UCSD-AML1 (cell line): ENCODE measurements around the gene CNOT11.
A peak's percentile ranks its signal among the peaks of the same experiment; 100 is the strongest.
"Not testable (repeated sequence)": the region's sequence is repeated elsewhere in the genome, so short reads cannot be mapped to it uniquely, and the experiment has no call there.

Experiments used
- DNase-seq: peaks from one replicate; lab custom pipeline; 2025; ENCODE audit not compliant: unreplicated experiment; lab: John Stamatoyannopoulos, UW

CNOT11 gene

DNA sequence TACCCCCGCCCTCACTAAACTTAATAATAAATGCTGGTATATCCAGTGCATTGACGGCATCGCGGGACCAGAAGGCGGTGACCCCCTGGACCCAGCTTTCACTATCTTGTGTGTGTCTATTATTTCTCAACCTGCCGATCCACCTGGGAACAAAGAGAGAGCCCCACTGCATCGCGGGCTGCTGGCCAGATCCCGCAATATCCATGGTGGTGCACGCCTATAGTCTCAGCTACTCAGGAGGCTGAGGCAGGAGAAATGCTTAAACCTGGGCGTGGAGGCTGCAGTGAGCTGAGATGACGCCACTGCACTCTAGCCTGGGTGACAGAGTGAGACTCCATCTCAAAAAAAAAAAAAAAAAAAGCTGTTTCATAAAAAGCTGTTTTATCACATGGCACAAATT is 7.8 kb upstream of the CNOT11 start:
- DNase-seq = not testable (repeated sequence)

DNA sequence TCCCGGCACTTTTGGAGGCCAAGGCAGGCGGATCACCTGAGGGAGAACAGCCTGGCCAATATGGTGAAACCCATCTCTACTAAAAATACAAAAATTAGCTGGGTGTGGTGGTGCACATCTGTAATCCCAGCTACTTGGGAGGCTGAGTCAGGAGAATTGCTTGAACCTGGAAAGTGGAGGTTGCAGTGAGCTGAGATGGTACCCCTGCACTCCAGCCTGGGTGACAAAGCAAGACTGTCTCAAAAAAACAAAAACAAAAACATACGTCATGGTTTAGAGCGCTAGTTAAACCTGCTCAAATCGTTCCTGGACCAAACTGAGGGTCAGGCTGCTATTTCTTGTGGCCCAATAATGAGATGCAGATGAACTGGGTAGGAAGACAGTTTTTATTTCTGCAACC is 7.2 kb upstream of the CNOT11 start:
- not testable (repeated sequence) for DNase-seq

DNA sequence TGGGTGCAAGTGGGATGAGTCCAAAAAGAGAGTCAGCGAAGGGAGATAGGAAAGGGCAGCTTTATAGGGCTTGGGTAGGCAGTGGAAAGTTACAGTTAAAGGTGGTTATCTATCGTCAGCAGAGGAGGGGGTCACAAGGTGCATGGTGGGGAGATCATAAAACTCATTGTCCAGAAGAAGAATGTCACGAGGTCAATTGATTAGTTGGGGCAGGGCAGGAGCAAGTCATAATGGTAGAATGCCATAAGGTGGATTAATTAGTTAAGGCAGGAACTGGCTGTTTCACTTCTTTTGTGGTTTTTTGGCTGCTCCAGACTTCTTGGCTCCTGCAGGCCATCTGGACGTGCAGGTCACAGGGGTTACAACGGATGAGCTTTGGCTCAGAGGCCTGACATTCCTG is 3.9 kb upstream of the CNOT11 start:
- DNase-seq = not testable (repeated sequence)

DNA sequence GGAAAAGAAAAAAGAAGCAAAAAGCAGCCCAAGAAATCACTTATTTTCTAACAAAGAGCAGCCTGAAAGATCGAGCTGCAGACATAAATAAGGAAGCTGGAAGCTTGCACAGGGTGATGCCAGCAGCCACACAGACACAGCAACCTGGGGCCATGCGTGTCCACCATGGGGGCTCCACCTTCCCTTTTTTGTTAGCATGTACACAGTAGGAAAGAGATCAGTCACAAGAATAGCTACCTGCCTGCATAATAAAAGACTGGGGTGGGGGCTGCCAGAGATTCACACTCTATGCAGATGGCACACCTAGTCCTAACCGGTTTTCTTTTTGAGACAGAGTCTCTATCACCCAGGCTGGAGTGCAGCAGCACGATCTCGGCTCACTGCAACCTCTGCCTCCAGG is 2.9 kb upstream of the CNOT11 start:
- no peak for DNase-seq

DNA sequence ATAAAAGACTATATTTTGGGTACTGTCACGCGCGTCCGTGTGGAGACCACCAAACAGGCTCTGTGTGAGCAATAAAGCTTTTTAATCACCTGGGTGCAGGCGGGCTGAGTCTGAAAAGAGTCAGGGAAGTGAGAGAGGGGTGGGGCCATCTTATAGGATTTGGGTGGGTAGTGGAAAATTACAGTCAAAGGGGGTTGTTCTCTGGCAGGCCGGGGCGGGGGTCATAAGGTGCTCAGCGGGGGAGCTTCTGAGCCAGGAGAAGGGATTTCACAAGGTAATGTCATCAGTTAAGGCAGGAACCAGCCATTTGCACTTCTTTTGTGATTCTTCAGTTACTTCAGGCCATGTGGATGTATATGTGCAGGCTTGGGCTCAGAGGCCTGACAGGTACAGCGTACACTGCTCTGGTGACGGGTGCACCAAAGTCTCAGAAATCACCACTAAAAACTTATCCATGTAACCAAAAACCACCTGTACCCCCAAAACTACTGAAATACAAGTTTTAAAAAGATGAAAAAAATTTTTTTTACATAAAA is 1.4 kb upstream of the CNOT11 start:
- not testable (repeated sequence) for DNase-seq

DNA sequence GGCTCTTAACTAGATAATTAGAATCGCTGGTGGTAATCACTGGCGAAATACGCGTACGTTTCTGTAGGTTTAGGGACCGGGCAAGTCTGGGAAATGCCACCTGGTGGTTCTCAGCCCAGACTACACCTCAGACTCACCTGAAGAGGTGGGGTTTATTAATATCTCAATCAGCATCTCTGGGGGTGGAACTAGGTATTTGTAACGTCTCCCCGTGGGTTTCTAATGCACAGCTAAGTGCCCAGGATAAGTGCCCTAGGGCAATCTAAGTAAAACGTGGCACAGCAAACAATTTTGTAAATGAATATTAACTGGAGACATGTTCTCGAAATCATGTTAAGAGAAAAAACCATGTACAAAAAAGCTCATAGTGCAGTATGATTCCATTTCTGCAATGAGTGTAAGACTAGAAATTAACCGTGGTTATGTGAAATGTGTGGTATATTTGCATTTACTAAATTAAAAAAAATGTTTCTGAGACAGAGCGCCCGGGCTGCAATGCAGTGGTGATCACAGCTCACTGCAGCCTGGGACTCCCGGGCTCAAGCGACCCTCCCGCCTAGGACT is 760 bp upstream of the CNOT11 start:
- DNase-seq = no peak

DNA sequence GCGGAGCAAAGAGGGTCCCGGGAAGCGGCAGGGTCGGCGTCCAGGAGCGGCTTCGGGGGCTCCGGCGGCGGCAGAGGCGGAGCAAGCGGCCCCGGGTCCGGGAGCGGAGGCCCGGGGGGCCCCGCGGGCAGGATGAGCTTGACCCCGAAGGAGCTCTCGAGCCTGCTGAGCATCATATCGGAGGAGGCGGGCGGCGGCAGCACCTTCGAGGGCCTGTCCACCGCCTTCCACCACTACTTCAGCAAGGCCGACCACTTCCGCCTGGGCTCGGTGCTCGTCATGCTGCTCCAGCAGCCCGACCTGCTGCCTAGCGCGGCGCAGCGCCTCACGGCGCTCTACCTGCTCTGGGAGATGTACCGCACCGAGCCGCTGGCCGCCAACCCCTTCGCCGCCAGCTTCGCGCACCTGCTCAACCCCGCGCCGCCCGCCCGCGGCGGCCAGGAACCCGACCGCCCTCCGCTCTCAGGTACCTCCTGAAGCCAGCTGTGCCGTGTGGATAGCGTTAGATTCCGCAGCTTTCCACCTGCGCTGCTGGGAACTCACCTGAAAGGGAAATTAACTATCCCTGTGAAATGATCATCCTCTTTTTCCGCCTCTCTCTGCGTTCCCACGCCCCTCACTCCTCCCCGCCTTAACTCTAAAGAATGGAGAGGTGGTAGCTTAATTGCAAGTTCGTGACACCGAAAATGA is 472 bp downstream of the CNOT11 start:
- DNase-seq = peak; percentile 73

DNA sequence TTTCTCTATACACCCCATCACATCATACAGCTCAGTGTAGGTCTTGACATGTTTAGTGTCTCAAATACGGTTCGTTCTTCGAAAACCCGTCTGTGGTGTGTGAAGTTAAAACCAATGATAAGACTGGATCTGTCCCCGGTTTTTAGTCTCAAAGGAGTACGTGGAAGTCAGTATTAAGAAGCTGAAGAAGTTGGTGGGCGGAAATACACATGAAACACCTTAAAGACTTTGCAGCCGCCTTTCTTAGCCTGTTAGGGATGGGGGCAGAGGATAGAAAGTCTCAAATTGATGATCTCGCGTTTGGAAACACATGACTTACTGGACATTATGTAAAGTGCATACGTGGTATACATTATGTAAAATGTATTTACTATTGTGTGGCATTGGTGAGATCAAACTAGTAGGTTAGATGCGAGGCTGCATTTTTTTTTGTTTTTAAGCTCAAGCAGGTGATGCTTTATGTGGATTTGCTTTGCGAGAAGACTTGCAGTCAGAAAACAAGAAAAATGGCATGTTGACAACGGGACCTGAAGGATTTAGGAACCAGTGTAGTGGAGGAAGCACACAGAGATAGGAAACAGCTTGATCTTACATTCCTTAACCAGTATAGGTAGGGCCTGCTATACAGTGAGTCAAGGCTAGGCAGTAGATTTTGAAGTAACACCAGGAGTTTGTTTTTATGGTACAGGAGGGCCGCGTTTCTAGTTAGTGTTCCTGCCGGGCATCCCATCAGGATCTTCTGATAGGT is 1.2 kb downstream of the CNOT11 start:
- no peak for DNase-seq

DNA sequence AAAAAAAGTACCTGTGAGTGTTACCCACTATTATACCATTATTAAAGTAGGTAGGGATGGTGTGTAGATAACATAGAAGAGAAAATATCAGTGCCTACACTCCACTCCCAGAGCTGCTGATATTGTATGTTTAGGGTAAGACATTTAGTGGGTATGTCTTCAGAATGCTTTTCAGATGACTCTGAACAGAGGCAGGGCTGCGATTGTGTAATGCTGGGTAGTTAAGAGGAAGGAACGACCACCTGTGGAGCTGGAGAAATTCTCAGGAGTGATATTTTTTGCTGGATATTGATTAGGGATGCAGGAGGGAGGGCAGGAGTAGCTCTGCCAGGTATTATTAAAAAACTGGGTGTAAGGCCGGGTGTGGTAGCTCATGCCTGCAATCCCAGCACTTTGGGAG is 2.8 kb downstream of the CNOT11 start:
- DNase-seq = no peak

DNA sequence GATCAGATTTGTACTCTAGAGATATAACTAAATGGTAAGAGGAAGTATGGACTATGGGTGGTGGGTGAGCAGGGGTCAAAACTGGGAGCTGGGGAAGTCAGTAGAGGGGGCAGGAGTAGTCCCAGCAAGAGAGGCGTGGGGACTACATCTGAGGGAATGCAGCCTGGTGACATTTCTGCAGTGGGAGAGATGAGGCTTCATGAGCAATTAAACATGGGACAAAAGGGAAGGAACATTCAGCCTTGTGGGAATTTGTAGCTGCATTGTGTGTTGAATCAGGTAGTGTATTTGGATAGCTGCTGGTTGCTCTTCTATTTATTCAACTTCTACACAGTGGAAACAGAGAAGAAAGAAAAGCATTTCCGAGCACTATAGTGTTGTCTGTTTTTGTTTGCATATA is 3.6 kb downstream of the CNOT11 start:
- DNase-seq = no peak

DNA sequence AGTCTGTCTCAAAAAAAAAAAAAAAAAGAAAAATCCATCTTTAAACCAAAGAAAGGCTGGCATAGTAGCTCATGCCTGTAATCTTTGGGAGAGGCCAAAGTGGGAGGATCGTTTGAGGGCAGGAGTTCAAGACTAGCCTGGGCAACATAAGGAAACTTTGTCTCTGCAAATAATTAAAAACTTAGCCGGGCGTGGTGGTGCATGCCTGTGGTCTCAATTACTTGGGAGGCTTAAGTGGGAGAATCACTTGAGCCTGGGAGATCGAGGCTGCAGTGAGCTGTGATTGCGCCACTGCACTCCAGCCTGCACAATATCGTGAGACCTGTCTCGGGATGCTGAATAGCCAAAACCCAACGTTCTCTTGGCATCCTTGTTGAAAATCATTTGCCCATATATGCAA is 6.1 kb downstream of the CNOT11 start:
- DNase-seq = no peak

DNA sequence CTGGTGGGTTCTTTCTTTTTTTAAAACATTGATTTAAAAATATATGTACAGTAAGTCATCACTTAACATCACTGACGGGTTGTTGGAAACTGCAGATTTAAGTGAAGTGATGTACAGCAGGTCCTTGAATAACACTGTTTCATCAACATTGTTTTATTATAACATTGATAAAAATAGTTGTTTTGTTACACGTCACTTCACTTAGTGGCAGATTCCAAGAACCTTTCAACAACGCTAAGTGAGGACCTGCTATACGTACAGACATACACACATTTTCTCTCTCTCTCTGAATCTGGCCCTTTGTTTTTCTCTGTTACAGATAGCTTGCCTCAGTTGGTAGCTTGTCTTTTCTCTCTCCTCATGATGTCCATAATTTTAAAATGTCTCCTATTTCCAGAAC is 9.5 kb downstream of the CNOT11 start:
- no peak for DNase-seq

DNA sequence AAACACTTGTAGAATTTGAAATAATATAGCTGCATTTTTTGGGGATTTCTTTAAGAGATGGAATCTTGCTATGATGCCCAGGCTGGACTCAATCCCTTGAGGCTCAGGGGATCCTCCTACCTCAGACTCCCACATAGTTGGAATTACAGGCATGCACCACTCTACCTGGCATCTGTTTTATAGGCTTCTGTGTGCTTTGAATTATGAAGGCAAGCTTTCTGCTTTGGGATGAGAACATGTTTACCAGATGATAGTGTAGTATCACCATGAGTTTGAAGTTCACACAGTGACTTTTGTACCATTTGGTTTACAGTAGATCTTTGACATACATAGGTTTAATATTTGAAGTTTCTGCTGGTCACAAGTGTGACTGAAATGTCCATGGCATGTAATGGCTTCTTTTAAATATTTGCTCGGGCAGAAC is 10.7 kb downstream of the CNOT11 start:
- no peak for DNase-seq

DNA sequence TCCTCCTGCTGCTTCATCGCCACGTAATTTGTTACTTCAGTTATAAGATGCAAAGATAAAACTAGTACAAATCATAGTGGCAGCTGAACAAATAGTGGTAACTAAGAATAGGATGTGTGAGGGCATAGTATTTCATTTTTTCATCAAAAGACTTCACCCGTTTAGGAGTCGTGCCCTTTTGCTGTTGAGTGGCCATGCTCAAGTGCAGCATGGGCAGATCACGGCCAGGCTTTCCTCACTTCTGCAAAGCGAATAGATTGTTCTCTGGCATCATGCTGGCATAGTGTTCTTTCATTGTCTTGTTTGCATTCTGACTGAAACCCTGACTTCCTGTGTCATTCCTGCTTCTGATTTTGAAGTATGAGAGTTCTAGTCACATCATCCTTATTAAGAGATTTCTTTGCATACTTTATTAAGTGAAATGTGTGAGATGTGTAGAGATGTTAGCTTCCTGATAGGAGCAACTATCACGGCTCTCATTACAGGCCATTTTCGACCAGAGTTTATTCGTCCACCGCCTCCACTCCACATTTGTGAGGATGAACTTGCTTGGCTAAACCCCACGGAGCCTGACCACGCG is 11.8 kb downstream of the CNOT11 start:
- DNase-seq = no peak

DNA sequence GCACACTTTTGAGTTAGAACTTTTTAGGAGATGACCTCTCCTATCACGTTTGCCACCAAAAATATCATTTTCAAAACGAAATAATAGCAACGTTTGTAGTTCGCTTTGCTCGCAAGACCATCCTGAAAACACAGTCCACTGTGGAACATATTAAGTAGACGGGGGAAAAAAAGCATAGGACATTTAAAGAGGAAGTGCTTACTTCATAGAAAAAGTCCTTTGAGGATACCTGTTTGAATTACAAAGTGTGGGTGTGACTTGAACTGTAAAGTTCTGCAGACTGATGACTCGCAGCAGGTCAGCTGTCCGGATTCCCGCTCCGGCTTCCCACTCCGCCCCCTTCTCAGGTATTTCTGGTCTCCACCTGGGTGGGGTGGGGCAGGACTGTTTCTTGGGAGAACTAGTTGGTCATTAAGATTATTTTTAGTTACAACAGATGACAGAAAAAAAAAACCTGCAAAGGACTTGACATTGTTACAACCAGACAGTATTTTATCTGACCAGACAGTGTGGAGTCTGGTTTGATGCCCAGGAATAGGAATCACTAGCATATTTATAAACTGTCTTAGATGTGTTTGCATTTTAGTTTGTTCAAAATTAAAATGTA is 13.3 kb downstream of the CNOT11 start:
- DNase-seq = no peak

DNA sequence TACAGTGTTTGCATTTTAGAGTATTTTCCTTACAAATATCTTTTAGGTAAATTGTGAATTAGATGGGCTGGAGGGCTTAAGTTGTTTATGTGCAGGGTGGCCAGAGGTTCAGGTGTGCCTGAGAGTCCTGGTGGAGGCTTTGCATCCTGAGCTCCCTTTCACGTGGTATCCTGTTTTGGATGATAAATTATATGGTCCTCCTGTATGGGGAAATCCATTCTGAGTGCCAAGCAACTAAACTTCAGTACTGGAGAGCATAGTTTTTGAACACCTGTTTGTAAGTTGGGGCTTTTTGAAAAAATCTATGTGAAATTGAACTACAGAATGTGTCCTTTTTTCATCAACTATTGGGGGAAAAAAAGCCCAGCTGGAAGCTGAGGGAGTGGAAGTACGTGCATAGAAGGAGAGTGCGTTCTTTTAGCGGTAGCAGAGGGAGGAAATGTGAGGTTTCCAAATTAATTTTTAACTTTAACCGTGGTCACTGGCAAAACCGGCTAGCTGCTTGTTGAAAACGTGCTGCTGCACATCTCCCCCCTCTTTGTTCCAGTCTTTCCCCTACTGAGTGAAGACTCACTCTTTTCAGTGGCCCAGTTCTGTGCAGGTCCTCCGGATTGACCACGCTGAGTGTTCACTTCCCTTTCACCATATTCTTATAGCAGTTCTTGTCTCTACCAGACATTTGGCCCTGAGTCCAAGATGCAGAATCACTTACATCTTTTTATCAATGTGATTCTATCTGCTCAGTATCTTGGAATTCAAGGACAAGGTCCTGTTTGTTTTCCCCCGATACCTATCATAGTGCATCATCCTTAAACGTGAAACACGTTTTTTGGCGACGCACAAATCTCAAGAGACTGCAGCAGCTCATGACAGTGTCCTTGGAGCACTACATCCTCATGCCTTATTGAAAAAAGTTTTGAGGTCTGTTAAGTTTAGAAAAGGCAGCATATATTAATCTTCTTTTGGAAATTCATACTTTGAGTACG is 15.3 kb downstream of the CNOT11 start:
- no peak for DNase-seq

DNA sequence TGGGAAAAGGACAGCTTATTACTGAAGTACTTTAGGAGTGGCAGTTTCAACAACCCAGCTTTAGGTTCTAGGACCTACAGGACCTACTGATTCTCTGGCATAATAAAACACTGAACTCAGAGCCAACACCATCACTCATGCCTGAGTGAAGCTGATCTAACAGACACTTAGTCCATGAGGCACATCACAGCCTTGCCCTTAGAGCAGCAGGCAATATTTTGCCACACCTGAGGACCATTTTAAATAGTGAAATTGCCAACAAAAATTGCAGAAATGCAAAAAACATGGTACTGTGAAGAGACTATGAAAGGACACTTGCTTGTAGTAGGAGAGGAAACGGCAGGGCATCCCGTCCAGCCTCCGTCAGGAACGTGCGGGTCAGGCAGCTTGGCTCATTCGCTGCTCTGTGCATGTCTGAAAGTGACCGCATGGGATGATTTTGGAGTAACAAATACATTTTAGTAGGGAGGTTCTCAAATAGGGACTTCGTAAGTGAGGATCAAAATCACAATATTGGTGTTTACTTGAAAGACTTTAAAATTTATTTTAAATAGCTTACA is 18.1 kb downstream of the CNOT11 start:
- DNase-seq = no peak

DNA sequence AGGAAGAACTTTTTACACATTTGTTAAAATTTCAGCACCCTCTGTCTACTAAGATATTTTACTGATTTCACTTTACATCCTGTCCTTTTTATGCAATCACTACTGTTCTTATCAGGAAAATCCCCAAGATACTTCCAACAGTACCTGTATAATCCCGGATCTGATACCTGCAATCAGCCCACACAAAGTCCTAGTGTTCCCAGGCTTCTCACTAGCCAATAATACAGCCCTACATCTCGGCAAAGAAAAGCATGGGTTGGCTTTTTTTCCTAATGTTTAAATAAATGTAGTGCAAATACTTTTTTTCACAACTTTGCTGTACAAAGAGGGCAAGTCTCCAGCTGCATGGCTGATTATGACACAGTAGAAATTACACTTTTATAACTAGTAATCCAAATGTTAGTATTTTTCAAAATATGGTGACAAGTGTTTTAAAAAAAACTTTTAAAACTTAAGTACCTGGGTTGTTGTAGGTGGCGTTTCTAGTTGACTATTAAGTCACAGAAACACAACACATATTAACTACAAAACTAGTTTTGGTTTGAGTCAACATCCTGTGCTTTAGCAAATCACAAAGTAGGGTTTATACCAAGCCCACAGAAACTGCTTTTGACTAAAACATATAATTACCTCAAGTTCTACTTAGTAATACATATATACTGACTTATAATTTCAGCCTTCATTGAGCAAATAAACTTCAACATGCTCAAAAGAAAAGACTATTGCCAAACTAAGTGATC is 19.5 kb downstream of the CNOT11 start:
- DNase-seq = no peak

DNA sequence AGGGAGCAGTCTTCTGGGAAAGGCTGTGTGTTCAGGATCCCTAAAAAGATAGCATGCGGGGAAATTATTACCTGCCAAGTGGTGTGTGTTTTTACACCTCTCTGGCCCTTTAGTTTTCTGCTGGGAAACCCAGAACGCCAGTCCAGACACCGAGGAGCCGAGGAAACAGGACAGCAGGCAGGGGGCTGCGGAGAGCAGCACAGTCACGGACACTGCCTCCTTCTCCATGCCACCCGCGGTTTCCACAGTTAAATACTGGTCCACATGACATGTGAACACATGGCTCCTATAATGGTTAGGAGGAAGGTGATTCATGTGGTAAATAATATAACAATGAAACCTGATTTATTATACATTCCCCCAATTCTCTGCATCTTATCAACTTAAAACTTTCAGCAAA is 20.4 kb downstream of the CNOT11 start:
- no peak for DNase-seq
